ENCODE data around the gene ATAD5. TPM values are rescaled to one million over a fixed set of nuclear protein-coding genes. Genes with fewer than 3 reads are reported as not detected.
"Not testable (repeated sequence)": the region's sequence is repeated elsewhere in the genome, so short reads cannot be mapped to it uniquely, and the experiment has no call there.

Gene ATAD5, protein sequence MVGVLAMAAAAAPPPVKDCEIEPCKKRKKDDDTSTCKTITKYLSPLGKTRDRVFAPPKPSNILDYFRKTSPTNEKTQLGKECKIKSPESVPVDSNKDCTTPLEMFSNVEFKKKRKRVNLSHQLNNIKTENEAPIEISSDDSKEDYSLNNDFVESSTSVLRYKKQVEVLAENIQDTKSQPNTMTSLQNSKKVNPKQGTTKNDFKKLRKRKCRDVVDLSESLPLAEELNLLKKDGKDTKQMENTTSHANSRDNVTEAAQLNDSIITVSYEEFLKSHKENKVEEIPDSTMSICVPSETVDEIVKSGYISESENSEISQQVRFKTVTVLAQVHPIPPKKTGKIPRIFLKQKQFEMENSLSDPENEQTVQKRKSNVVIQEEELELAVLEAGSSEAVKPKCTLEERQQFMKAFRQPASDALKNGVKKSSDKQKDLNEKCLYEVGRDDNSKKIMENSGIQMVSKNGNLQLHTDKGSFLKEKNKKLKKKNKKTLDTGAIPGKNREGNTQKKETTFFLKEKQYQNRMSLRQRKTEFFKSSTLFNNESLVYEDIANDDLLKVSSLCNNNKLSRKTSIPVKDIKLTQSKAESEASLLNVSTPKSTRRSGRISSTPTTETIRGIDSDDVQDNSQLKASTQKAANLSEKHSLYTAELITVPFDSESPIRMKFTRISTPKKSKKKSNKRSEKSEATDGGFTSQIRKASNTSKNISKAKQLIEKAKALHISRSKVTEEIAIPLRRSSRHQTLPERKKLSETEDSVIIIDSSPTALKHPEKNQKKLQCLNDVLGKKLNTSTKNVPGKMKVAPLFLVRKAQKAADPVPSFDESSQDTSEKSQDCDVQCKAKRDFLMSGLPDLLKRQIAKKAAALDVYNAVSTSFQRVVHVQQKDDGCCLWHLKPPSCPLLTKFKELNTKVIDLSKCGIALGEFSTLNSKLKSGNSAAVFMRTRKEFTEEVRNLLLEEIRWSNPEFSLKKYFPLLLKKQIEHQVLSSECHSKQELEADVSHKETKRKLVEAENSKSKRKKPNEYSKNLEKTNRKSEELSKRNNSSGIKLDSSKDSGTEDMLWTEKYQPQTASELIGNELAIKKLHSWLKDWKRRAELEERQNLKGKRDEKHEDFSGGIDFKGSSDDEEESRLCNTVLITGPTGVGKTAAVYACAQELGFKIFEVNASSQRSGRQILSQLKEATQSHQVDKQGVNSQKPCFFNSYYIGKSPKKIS (N-terminal part only)
- total RNA-seq: 4.3 and 5.3 TPM in 2 replicates

DNA sequence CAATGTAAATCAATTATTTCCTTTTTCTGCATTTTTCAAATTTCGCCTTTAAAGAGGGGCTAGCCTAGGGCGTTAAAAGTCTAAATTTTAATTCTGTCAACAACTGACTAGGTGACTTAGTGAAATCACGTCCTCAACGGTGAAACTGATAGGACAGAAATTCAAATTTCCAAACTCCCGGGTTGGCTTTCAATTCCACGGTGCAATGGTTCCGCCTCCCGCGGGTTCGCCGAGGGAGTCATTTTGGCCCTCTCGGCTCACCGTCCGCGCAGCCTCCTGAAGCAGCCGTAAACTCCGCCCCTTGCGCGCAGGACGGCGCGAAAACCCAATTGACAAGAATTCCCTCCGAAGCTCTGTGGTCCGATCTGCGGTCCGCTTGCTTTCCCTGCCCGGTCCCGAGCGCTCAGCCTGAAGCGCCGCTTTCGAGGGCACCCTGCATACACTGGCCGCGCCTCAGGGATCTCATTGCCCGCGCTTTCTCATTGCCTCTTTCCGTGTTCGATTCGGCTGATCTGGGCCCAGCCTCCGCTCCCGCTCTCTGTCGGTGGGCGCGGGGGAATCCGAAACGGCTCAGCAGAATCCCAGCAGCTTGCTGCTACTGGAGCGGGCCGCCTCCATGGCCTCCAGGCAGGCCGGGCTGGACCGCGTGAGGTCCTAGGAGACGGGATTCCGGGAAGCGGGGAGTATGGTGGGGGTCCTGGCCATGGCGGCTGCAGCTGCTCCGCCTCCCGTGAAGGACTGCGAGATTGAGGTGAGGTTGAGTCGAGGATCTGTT is at the start of gene ATAD5:
TSS of gene ATAD5 (plus strand) at position 304 of the 775 bp plus-strand sequence. CDS start at position 686, 382 bp downstream.
- peak; percentile 62 for DNase-seq (ENCODE audit: low read depth, low spot score)

DNA sequence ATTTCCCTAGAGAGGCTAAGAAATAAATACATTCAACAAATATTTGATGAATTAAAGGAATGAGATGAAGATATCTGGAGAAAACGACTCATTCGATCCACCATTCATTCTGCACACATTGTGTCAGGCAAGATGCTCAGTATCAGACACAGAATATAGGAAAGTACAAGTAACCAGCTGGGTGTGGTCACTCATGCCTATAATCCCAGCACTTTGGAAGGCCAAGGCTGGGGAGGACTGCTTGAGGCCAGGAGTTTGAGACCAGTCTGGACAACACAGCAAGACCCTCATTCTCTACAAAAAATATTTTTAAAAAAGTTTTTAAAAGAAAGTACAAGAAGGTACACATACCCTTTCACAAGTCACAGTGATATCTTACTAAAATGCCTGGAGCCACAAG is 49.6 kb upstream of the ATAD5 start:
- DNase-seq (ENCODE audit: low read depth, low spot score): no peak

DNA sequence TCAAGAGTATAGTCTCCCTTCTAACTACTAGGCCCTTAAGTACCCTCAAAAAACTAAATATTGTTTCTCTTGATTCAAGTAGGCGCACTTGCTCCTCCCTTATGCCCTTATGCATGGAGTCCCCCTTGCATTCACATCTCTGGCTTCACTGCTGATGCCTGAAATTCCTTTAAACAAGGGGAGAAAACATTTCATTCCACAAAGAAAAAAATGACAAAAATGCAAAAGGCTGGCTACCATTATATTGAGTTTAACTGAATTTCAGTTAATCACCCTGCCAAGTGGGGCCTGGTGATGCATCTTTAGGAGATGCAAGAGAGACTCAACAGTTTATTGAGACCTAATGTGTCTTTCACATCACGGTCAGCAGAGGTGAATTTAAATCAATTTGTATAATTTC is 42.8 kb upstream of the ATAD5 start:
- no peak for DNase-seq (ENCODE audit: low read depth, low spot score)

DNA sequence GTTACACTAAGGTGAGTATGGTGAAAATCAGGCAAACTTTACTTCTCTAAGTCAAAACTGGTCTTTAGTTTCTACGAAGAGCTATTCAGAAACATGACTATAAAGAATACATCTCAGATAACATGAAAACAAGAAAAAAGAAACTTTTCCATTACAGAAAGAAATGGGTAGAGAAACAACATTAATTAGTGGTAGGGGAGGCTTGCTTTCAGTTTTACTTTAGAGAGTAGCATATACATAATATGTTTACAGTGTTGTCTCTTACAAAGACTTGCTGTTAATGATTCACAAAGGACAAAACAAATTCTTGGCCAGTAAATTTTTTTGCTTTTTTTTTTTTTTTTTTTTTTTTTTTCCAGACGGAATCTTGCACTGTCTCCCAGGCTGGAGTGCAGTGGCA is 41.5 kb upstream of the ATAD5 start:
- no peak for DNase-seq (ENCODE audit: low read depth, low spot score)

DNA sequence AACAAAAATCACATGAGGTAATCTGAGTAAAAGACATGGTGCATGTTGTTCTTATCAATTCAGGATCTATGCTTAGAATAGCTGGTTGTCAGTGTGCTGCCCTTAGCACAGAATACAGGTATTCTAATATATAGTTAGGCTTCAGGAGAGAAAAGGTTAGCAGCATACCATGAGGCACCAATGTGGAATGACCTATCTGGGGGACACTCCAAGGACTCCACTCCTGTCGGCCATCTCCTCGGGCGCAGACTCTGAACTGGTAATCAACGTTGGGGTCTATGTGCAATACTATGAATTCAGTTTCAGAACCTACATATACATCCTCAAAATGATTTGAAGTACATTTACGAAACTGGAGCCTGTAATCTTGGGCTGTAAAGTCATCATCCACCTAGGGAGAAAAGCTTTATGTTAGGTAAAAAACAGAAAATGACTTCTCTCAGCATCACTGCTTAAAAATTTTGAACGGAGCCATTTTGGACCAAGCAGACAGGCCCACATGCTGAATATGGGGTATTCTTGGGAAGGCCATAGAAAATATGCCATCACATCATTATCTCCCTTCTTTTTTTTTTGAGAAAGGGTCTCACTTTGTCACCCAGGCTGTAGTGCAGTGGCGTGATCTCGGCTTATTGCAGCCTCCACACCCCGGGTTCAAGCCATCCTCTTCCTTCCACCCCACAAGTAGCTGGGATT is 38.3 kb upstream of the ATAD5 start:
- DNase-seq (ENCODE audit: low read depth, low spot score): no peak

DNA sequence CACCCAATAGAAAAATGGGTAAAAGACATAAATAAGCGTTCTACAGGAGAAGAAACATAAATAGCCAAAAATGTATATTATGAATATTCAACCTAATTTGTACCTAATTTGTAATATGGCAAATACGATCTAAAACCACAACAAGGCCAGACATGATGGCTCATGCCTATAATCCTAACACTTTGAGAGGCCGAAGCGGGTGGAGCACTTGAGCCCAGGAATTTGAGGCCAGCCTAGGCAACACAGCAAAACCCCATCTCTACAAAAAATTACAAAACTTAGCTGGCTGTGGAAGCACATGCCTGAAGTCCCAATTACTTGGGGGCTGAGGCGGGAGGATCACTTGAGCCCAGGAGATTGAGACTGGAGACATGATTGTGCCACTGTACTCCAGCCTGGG is 37.4 kb upstream of the ATAD5 start:
- DNase-seq (ENCODE audit: low read depth, low spot score): no peak

DNA sequence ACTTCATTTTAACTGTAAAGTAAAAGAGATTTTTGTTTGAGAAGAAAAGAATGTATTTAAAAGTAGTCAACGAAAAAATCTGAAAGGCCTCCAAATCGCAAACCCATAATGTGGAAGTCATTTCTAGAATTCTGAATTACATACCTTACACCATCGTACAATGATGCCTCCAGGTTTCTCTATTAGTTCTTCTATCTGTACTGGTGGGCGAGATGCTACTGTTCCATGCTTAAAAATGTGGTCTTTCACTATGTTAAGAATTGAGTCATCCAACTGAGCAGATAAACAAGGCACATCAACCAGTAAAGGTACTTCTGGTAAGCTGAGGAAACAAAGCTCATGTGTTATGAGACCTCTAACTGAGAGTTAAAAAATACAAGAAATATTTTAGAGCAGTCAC is 35.8 kb upstream of the ATAD5 start:
- DNase-seq (ENCODE audit: low read depth, low spot score): no peak

DNA sequence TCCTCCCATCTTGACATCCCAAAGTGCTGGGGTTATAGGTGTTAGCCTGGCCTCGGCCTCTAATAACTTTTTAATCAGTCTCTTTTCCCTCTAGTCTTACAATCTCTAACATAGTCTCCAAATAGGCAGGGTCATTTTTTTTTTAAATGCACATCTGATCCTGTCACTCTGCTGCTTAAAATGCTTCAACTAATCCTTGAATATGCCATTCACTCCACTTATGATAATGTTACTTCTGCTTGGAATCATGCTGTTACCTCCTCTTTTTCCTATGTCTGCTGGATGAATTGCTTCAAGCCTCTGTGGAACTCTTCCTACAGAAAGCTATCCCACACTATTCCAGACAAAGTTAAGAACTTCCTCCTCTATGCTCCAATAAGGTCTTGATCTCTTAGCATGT is 30.1 kb upstream of the ATAD5 start:
- DNase-seq (ENCODE audit: low read depth, low spot score): no peak

DNA sequence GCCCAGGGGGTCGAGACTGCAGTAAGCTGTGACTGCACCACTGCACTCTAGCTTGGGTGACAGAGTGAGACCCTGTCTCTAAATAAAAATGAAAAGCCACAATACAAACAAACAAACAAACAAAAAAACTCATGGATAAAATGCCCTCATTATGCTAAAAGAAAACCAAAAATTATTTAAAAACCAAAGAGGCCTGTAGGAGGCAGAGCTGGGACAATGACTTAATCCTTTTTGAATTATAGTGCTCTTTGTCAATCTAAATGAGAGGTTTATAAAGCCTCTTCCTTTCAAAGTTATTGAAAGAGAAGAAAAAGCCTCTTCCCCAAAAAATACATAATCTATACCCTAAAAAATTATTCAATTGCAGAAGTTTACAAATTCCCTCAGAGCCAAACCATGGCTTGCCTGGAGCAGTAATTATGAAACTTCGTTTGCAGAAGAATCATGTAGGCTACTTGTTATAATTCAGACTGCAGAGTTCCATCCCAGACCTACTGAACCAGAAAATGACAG is 25.8 kb upstream of the ATAD5 start:
- DNase-seq (ENCODE audit: low read depth, low spot score): no peak

DNA sequence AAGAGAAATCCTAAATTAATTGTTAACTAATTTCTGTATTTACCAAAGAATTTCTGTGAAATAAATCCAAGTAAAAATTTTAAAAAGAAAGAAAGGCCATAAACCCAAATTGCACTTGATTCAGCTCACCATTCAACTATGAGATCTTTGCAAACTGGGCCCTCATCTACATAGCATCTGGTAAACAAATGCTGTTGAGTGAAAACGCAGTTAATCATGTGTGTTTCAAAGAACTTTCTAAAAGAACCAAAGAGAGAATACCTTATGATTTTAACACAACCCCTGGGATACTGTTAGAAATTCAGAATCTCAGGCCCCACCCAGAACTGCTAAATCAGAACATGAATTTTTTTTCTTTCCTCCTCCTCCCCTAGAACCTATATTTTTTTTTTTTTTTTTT is 23.9 kb upstream of the ATAD5 start:
- DNase-seq (ENCODE audit: low read depth, low spot score): no peak

DNA sequence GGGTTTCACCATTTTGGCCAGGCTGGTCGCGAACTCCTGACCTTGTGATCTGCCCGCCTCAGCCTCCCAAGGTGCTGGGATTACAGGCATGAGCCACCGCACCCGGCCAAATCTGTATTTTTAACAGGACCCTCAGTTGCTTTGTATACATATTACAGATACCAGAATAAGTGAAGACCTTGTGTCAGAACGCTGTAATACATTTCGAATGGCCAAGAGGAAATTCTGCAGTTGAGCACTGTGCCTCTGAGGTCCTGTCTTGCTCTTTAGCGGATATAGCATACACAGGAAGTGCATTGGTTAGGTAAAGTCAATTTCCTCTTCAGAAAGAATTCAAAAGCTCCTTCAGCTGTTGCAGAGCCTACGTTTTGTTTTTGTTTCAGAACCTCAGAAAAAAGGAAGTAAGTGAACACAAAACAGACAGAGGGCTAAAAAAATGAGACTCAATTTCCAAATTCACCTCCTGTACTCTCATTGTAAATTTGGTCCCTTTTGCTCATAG is 22.9 kb upstream of the ATAD5 start:
- DNase-seq (ENCODE audit: low read depth, low spot score): no peak

DNA sequence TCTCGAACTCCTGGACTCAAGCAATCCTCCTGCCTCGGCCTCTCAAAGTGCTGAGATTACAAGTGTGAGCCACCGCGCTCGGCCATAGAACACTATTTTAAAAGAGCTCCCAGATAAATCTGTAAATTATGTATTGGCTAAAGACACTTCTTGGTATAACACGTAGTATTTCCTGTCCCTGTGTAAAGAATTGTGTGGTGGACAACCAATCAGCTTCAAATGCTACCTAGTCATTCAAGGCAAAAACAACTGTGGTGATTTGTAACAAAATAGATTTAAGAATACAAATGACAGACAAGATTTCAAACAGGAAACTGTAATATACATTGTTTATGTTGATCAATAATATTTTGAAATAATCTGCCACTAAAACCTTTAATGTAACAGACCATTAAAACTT is 21.9 kb upstream of the ATAD5 start:
- no peak for DNase-seq (ENCODE audit: low read depth, low spot score)

DNA sequence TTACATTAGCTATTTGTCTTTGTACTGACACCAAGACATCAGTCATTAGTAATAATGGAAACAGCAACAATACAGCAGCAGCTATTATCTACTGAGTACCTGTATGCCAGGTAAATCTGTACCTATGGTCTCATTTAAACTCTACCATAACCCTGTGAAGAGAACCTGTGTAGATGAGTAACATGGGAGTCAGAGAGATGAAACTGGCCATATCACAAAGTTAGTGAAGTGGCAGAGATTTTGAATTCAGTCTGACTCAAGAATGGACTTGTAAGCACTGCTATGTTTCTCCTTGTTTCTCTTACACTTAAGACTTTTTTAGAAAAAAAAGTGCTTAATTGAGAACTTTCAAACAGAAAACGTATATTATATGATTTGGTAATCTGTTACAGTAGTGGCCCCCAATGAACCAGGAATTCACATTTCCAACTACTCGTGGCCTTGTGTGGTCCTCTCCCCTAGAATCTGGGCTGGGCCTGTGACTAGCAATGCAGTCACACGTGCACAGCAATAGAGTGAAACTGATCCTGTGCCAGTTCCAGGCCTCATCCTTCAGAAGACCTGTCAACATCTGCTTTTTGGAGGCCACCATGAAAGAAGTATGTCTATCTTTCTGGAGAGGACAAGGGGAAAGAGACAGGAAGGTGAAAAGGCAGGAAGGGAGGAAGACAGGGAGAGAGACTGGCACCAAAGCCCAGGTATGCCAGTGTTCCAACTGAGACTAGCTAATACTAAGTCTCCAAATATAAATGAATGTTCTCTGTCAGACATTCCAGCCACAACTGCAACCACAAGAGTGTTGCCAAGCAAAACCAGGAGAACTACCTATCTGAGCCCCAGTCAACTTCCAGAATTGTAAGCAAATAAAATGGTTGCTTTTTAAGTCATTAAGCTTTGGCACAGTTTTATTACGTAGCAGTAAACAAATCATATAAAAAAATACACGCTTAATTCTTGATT is 19.3 kb upstream of the ATAD5 start:
- no peak for DNase-seq (ENCODE audit: low read depth, low spot score)

DNA sequence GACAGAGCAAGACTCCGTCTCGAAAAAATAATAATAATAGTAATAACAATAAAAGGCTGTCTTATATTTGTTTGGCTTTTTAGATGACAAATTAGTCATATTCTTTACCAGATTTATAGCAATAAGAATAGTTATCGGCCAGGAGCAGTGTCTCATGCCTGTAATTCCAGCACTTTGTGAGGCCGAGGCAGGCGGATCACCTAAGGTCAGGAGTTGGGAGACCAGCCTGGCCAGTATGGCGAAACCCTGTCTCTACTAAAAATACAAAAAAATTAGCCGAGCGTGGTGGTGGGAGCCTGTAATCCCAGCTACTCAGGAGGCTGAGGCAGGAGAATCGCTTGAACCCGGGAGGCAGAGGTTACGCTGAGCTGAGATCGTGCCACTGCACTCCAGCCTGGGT is 17.5 kb upstream of the ATAD5 start:
- DNase-seq (ENCODE audit: low read depth, low spot score): not testable (repeated sequence)

DNA sequence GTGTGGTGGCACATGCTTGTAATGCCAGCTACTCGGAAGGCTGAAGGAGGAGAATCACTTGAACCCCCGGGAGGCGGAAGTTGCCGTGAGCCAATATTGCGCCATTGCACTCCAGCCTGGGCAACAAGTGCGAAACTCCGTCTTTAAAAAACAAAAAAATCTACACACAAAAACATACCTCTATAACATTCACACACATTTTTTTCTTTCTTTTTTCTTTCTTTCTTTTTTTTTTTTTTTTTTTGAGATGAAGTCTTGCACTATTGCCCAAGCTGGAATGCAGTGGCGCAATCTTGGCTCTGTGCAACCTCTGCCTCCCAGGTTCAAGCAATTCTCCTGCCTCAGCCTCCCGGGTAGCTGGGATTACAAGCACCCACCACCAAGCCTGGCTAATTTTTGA is 16.9 kb upstream of the ATAD5 start:
- DNase-seq (ENCODE audit: low read depth, low spot score): not testable (repeated sequence)

DNA sequence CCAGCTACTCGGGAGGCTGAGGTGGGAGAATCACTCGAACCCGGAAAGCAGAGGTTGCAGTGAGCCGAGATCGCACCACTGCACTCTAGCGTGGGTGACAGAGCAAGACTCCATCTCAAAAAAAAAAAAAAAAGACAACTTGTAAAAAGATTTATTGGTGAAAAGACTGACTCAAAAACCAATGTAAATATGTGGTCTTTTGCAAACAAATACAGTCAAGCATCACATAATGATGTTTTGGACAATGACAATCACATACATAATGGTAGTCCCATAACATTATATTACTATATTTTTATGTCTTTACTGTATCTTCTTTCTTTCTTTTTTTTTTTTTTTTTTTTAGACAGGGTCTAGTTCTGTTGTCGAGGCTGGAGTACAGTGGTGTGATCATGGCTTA is 15.6 kb upstream of the ATAD5 start:
- DNase-seq (ENCODE audit: low read depth, low spot score): no peak

DNA sequence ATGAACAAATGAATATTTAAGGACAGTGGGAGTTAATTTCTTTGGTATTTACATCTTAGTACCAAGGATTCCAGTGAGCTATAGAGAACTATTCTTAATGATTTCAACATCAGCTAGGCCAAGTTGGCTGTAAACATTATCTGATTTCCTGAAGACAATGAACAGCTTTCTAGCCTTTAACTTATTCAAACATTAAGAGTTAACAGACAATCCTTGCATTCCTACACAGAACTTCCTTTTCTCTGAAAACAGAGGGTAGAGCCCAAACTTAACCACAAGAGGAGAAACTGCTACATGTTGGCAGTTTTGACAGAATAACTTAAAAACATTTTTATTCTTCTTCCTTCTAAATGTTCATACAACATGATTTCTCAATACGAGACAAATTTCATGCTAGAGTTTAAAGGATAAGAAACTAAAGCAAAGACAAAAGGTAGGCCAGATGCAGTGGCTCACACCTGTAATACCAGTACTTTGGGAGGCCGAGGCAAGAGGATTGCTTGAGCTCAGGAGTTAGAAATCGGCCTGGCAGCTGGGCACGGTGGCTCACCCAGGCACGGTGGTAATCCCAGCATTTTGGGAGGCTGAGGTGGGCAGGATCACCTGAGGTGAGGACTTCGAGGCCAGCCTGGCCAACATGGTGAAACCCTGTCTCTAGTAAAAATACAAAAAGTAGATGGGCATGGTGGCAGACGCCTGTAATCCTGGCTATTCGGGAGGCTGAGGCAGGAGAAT is 11.6 kb upstream of the ATAD5 start:
- no peak for DNase-seq (ENCODE audit: low read depth, low spot score)

All from pulmonary artery endothelial cell (primary cell).